ENCODE results near the gene CDKL1.

CDKL1 gene

GRCh38 chr14:50344116-50344775, 52.4 kb downstream of the CDKL1 start:
- peaks cover 6% of the 10 kb centered on the region for H3K4me1 ChIP-seq (ENCODE audit: control insufficient read depth, insufficient read depth, low read length)
- no peaks in the 10 kb centered on the region for H3K9me3 ChIP-seq (ENCODE audit: control insufficient read depth in 2 of 2, low read length in 2 of 2)
- no peak overlapping the region for H3K4me3 ChIP-seq (ENCODE audit: low read length in 2 of 2)
- no peak overlapping the region for H3K9ac ChIP-seq (ENCODE audit: low read length in 2 of 2)
- H3K27ac ChIP-seq (ENCODE audit: low read length), result no peak overlapping the region
- H3K27me3 ChIP-seq (ENCODE audit: control insufficient read depth in 1 of 2, insufficient read depth in 2 of 2, low read length in 2 of 2), result no peaks in the 10 kb centered on the region
- H3K36me3 ChIP-seq (ENCODE audit: control insufficient read depth in 2 of 2, insufficient read depth in 2 of 2, low read length in 2 of 2), result no peaks in the 10 kb centered on the region

GRCh38 chr14:50343434-50343833, 53.2 kb downstream of the CDKL1 start:
- Histone ChIP-seq H3K9me3 (ENCODE audit: control insufficient read depth in 2 of 2, low read length in 2 of 2) (no peaks in the 10 kb centered on the region), H3K9ac (ENCODE audit: low read length in 2 of 2) (no peak overlapping the region), H3K36me3 (ENCODE audit: control insufficient read depth in 2 of 2, insufficient read depth in 2 of 2, low read length in 2 of 2) (no peaks in the 10 kb centered on the region), H3K4me3 (ENCODE audit: low read length in 2 of 2) (no peak overlapping the region), H3K27me3 (ENCODE audit: control insufficient read depth in 1 of 2, insufficient read depth in 2 of 2, low read length in 2 of 2) (no peaks in the 10 kb centered on the region), H3K27ac (ENCODE audit: low read length) (no peak overlapping the region), H3K4me1 (ENCODE audit: control insufficient read depth, insufficient read depth, low read length) (peaks cover 6% of the 10 kb centered on the region)

- Histone ChIP-seq H3K4me3 (ENCODE audit: low read length in 2 of 2) (peak overlapping the region; percentile 10 to 65), H3K27ac (ENCODE audit: low read length) (peak overlapping the region; percentile 13), H3K27me3 (ENCODE audit: control insufficient read depth in 1 of 2, insufficient read depth in 2 of 2, low read length in 2 of 2) (no peaks in the 10 kb centered on the region), H3K9me3 (ENCODE audit: control insufficient read depth in 2 of 2, low read length in 2 of 2) (no peaks in the 10 kb centered on the region), H3K9ac (ENCODE audit: low read length in 2 of 2) (peak overlapping the region in 1 of 2 donors; percentile 47), H3K4me1 (ENCODE audit: control insufficient read depth, insufficient read depth, low read length) (peaks cover 2% of the 10 kb centered on the region), H3K36me3 (ENCODE audit: control insufficient read depth in 2 of 2, insufficient read depth in 2 of 2, low read length in 2 of 2) (no peaks in the 10 kb centered on the region)
Observed at GRCh38 chr14:50342221-50343078, 54.2 kb downstream of the CDKL1 start.

GRCh38 chr14:50340963-50341362, 55.7 kb downstream of the CDKL1 start:
- Histone ChIP-seq H3K27ac (ENCODE audit: low read length) (no peak overlapping the region), H3K36me3 (ENCODE audit: control insufficient read depth in 2 of 2, insufficient read depth in 2 of 2, low read length in 2 of 2) (no peaks in the 10 kb centered on the region), H3K4me3 (ENCODE audit: low read length in 2 of 2) (no peak overlapping the region), H3K9ac (ENCODE audit: low read length in 2 of 2) (no peak overlapping the region), H3K27me3 (ENCODE audit: control insufficient read depth in 1 of 2, insufficient read depth in 2 of 2, low read length in 2 of 2) (no peaks in the 10 kb centered on the region), H3K4me1 (ENCODE audit: control insufficient read depth, insufficient read depth, low read length) (peaks cover 5% of the 10 kb centered on the region), H3K9me3 (ENCODE audit: control insufficient read depth in 2 of 2, low read length in 2 of 2) (no peaks in the 10 kb centered on the region)

GRCh38 chr14:50340045-50340444, 56.6 kb downstream of the CDKL1 start:
- Histone ChIP-seq H3K36me3 (ENCODE audit: control insufficient read depth in 2 of 2, insufficient read depth in 2 of 2, low read length in 2 of 2) (no peaks in the 10 kb centered on the region), H3K9me3 (ENCODE audit: control insufficient read depth in 2 of 2, low read length in 2 of 2) (no peaks in the 10 kb centered on the region), H3K27ac (ENCODE audit: low read length) (no peak overlapping the region)

GRCh38 chr14:50339178-50339804, 57.4 kb downstream of the CDKL1 start:
- no peaks in the 10 kb centered on the region for H3K9me3 ChIP-seq (ENCODE audit: control insufficient read depth in 2 of 2, low read length in 2 of 2)
- H3K9ac ChIP-seq (ENCODE audit: low read length in 2 of 2), result no peak overlapping the region
- no peak overlapping the region for H3K4me3 ChIP-seq (ENCODE audit: low read length in 2 of 2)
- H3K4me1 ChIP-seq (ENCODE audit: control insufficient read depth, insufficient read depth, low read length), result peaks cover 13% of the 10 kb centered on the region
- H3K27ac ChIP-seq (ENCODE audit: low read length), result no peak overlapping the region
- no peaks in the 10 kb centered on the region for H3K27me3 ChIP-seq (ENCODE audit: control insufficient read depth in 1 of 2, insufficient read depth in 2 of 2, low read length in 2 of 2)
- H3K36me3 ChIP-seq (ENCODE audit: control insufficient read depth in 2 of 2, insufficient read depth in 2 of 2, low read length in 2 of 2), result no peaks in the 10 kb centered on the region

More at GRCh38 chr14:50340045-50340444, 56.6 kb downstream of the CDKL1 start:
- Histone ChIP-seq H3K4me3 (ENCODE audit: low read length in 2 of 2) (no peak overlapping the region), H3K9ac (ENCODE audit: low read length in 2 of 2) (no peak overlapping the region), H3K27me3 (ENCODE audit: control insufficient read depth in 1 of 2, insufficient read depth in 2 of 2, low read length in 2 of 2) (no peaks in the 10 kb centered on the region), H3K4me1 (ENCODE audit: control insufficient read depth, insufficient read depth, low read length) (peaks cover 13% of the 10 kb centered on the region)

- Histone ChIP-seq H3K9ac (ENCODE audit: low read length in 2 of 2) (no peak overlapping the region), H3K9me3 (ENCODE audit: control insufficient read depth in 2 of 2, low read length in 2 of 2) (no peaks in the 10 kb centered on the region), H3K27ac (ENCODE audit: low read length) (no peak overlapping the region), H3K36me3 (ENCODE audit: control insufficient read depth in 2 of 2, insufficient read depth in 2 of 2, low read length in 2 of 2) (no peaks in the 10 kb centered on the region), H3K4me3 (ENCODE audit: low read length in 2 of 2) (no peak overlapping the region), H3K27me3 (ENCODE audit: control insufficient read depth in 1 of 2, insufficient read depth in 2 of 2, low read length in 2 of 2) (no peaks in the 10 kb centered on the region), H3K4me1 (ENCODE audit: control insufficient read depth, insufficient read depth, low read length) (peaks cover 13% of the 10 kb centered on the region)
Observed at GRCh38 chr14:50338587-50338986, 58.1 kb downstream of the CDKL1 start.

- H3K9ac ChIP-seq (ENCODE audit: low read length in 2 of 2), result no peak overlapping the region
- H3K27me3 ChIP-seq (ENCODE audit: control insufficient read depth in 1 of 2, insufficient read depth in 2 of 2, low read length in 2 of 2), result no peaks in the 10 kb centered on the region
- H3K36me3 ChIP-seq (ENCODE audit: control insufficient read depth in 2 of 2, insufficient read depth in 2 of 2, low read length in 2 of 2), result peaks cover 3 to 4% of the 10 kb centered on the region in 2 donors
- no peaks in the 10 kb centered on the region for H3K9me3 ChIP-seq (ENCODE audit: control insufficient read depth in 2 of 2, low read length in 2 of 2)
- peaks cover 11% of the 10 kb centered on the region for H3K4me1 ChIP-seq (ENCODE audit: control insufficient read depth, insufficient read depth, low read length)
- peak overlapping the region; percentile 60 for H3K27ac ChIP-seq (ENCODE audit: low read length)
- H3K4me3 ChIP-seq (ENCODE audit: low read length in 2 of 2), result peak overlapping the region in 1 of 2 donors; percentile 30
Observed at GRCh38 chr14:50335989-50336824, 60.5 kb downstream of the CDKL1 start.

GRCh38 chr14:50335389-50335788, 61.3 kb downstream of the CDKL1 start:
- H3K36me3 ChIP-seq (ENCODE audit: control insufficient read depth in 2 of 2, insufficient read depth in 2 of 2, low read length in 2 of 2), result peaks cover 3 to 4% of the 10 kb centered on the region in 2 donors
- no peaks in the 10 kb centered on the region for H3K27me3 ChIP-seq (ENCODE audit: control insufficient read depth in 1 of 2, insufficient read depth in 2 of 2, low read length in 2 of 2)
- H3K4me3 ChIP-seq (ENCODE audit: low read length in 2 of 2), result peak overlapping the region in 1 of 2 donors; percentile 30
- no peaks in the 10 kb centered on the region for H3K9me3 ChIP-seq (ENCODE audit: control insufficient read depth in 2 of 2, low read length in 2 of 2)
- H3K9ac ChIP-seq (ENCODE audit: low read length in 2 of 2), result no peak overlapping the region
- H3K4me1 ChIP-seq (ENCODE audit: control insufficient read depth, insufficient read depth, low read length), result peaks cover 11% of the 10 kb centered on the region
- H3K27ac ChIP-seq (ENCODE audit: low read length), result peak overlapping the region; percentile 60

GRCh38 chr14:50334211-50334610, 62.5 kb downstream of the CDKL1 start:
- no peak overlapping the region for H3K9ac ChIP-seq (ENCODE audit: low read length in 2 of 2)
- H3K9me3 ChIP-seq (ENCODE audit: control insufficient read depth in 2 of 2, low read length in 2 of 2), result no peaks in the 10 kb centered on the region
- H3K36me3 ChIP-seq (ENCODE audit: control insufficient read depth in 2 of 2, insufficient read depth in 2 of 2, low read length in 2 of 2), result peaks cover 3 to 4% of the 10 kb centered on the region in 2 donors
- no peak overlapping the region for H3K27ac ChIP-seq (ENCODE audit: low read length)
- no peak overlapping the region for H3K4me3 ChIP-seq (ENCODE audit: low read length in 2 of 2)
- no peaks in the 10 kb centered on the region for H3K27me3 ChIP-seq (ENCODE audit: control insufficient read depth in 1 of 2, insufficient read depth in 2 of 2, low read length in 2 of 2)
- peaks cover 11% of the 10 kb centered on the region for H3K4me1 ChIP-seq (ENCODE audit: control insufficient read depth, insufficient read depth, low read length)
